ENCODE data around the gene DSCAML1. TPM values are rescaled to one million over a fixed set of nuclear protein-coding genes. Genes with fewer than 3 reads are reported as not detected.

Gene DSCAML1
- total RNA-seq, 2 donors from 2014 or later: 0.33 to 1.6 TPM

- Histone ChIP-seq H3K36me3 (replicated peaks in 1 of 2; ENCODE audit: insufficient read depth in 1 of 2, low read depth in 2 of 2) (no peaks in the 10 kb centered on the region), H3K27me3 (no peaks in the 10 kb centered on the region), H3K4me3 (no peak overlapping the region), H3K9me3 (no peaks in the 10 kb centered on the region), H3K27ac (no peak overlapping the region), H3K4me1 (no peaks in the 10 kb centered on the region)
- intact Hi-C loops (cut with DNase I): no loop called here
- no peak for TF ChIP-seq CTCF (IDR thresholded peaks at IDR 0.05)
- TF ChIP-seq POLR2A (IDR thresholded peaks at IDR 0.05): no peak
- WGBS, 2 donors: 90 to 95% methylated on average over 13 of the region's 13 CpGs
- no peak for ATAC-seq
- DNase-seq: no peak
Measured at GRCh38 chr11:117486059-117486458, 311.0 kb downstream of the DSCAML1 start.

DNA sequence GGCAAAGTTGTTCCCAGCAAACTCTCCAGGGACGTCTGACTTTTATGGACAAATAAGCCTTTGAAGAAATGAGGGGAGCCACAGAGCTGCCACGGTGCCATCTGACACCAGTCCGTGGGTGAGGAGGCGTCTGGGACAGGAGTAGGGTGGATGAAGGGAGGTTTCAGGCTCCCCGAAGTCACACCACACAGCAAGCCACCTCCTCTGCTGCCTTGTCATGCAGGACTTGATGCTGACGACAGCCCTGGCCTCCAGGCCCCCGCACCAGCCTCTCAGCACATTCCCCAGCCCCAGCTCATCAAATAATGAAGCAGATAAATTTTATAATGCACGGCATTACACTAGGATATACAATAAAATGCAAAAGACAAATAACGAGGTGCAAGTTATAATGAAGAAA, 312.9 kb downstream of the DSCAML1 start:
- Histone ChIP-seq H3K27me3 (no peaks in the 10 kb centered on the region), H3K9me3 (no peaks in the 10 kb centered on the region), H3K4me3 (no peak overlapping the region), H3K4me1 (no peaks in the 10 kb centered on the region), H3K27ac (no peak overlapping the region), H3K36me3 (replicated peaks in 1 of 2; ENCODE audit: insufficient read depth in 1 of 2, low read depth in 2 of 2) (no peaks in the 10 kb centered on the region)
- intact Hi-C loops (cut with DNase I): no loop called here
- 56 to 57% methylated on average over 9 of the region's 9 CpGs for WGBS, 2 donors
- ATAC-seq (no peak), DNase-seq (no peak)
- TF ChIP-seq CTCF (IDR thresholded peaks at IDR 0.05) (no peak), POLR2A (IDR thresholded peaks at IDR 0.05) (no peak)

DNA sequence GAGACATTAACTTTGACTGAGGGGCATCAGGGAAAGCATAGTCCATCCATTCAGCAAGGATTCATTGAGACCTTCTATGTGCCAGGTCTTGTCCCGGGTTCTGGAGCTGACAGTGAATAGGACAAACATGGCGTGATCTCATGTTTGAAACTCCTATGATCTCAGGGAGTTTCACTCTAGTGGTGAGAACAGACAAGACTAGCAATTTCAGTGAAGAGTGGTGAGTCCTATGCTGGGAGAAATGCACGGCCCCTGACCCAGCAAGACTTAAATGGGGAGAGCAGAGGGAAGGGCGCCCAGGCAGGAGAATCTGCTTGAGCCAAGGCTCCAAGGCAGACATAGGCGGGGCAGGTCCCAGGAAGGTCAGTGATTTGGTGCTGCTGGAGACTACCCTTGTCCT, 313.6 kb downstream of the DSCAML1 start:
- TF ChIP-seq CTCF (IDR thresholded peaks at IDR 0.05): no peak
- no peak for TF ChIP-seq POLR2A (IDR thresholded peaks at IDR 0.05)
- ATAC-seq (no peak), DNase-seq (no peak)
- Histone ChIP-seq H3K4me1 (no peaks in the 10 kb centered on the region), H3K27me3 (no peaks in the 10 kb centered on the region), H3K4me3 (no peak overlapping the region), H3K36me3 (replicated peaks in 1 of 2; ENCODE audit: insufficient read depth in 1 of 2, low read depth in 2 of 2) (no peaks in the 10 kb centered on the region), H3K27ac (no peak overlapping the region), H3K9me3 (no peaks in the 10 kb centered on the region)
- intact Hi-C loops (cut with DNase I): no loop called here
- 70 to 73% methylated on average over 5 of the region's 5 CpGs for WGBS, 2 donors

- H3K27ac ChIP-seq: no peak overlapping the region
- intact Hi-C loops (cut with DNase I): no loop called here
- no peaks in the 10 kb centered on the region for H3K4me1 ChIP-seq
- DNase-seq: no peak
- no peaks in the 10 kb centered on the region for H3K9me3 ChIP-seq
- H3K36me3 ChIP-seq (replicated peaks in 1 of 2; ENCODE audit: insufficient read depth in 1 of 2, low read depth in 2 of 2): no peaks in the 10 kb centered on the region
- no peak for TF ChIP-seq POLR2A (IDR thresholded peaks at IDR 0.05)
- no peak for TF ChIP-seq CTCF (IDR thresholded peaks at IDR 0.05)
- H3K4me3 ChIP-seq: no peak overlapping the region
- 69 to 71% methylated on average over 8 of the region's 8 CpGs for WGBS, 2 donors
- ATAC-seq: no peak
- no peaks in the 10 kb centered on the region for H3K27me3 ChIP-seq
Measured at GRCh38 chr11:117482881-117483280, 314.1 kb downstream of the DSCAML1 start.

DNA sequence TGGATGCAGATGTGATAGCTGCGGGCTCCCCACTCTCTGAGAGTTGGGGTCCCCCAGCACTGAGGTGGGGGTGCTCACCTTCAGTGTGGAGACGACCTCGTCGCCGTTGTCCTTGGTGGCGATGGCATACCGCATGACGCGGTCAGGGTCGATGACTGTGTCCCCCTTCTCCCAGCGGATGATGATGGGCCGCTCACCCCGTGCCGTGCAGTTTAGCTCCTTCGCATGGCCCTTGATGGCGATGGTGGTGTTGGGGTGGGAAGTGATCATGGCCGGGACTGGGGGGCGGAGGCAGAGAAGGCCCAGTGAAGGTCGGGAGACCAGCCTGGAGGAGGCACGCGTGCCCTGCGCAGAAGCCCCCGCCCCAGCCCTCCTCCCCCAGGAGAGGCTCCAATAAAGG, 315.1 kb downstream of the DSCAML1 start:
- no peaks in the 10 kb centered on the region for H3K27me3 ChIP-seq
- H3K27ac ChIP-seq: no peak overlapping the region
- DNase-seq (no peak), ATAC-seq (no peak)
- no peaks in the 10 kb centered on the region for H3K9me3 ChIP-seq
- WGBS, 2 donors: 86 to 90% methylated on average over 19 to 22 of the region's 23 CpGs
- no peaks in the 10 kb centered on the region for H3K4me1 ChIP-seq
- TF ChIP-seq CTCF (IDR thresholded peaks at IDR 0.05): no peak
- TF ChIP-seq POLR2A (IDR thresholded peaks at IDR 0.05): no peak
- no peaks in the 10 kb centered on the region for H3K36me3 ChIP-seq (replicated peaks in 1 of 2; ENCODE audit: insufficient read depth in 1 of 2, low read depth in 2 of 2)
- H3K4me3 ChIP-seq: no peak overlapping the region
- intact Hi-C loops (cut with DNase I): no loop called here
